Loucy (cell line): ENCODE data around the gene HOMER1.

Source experiments
- H2AFZ ChIP-seq: fragments of 200-600 bp; sonication (generic); 2 replicates; pipeline ENCODE4 v1.6.0; 2016; ENCODE audit warnings: antibody characterized with exemption, mild to moderate bottlenecking, low read length, moderate library complexity
- H3F3A ChIP-seq: fragments of 200-600 bp; 2 replicates; pipeline ENCODE4 v1.6.0; 2016; ENCODE audit warnings: antibody characterized with exemption, low read depth, mild to moderate bottlenecking
- H3K27me3 ChIP-seq: fragments of 200-600 bp; sonication (generic); 2 replicates; pipeline ENCODE4 v1.6.1; 2014; ENCODE audit warnings: low read length, mild to moderate bottlenecking; ENCODE audit not compliant: insufficient read depth, poor library complexity, severe bottlenecking
- H3K36me3 ChIP-seq: fragments of 200-600 bp; sonication (generic); 2 replicates; pipeline ENCODE4 v1.6.1; 2016; ENCODE audit warnings: low read length; ENCODE audit not compliant: insufficient read depth
- H3K4me1 ChIP-seq: fragments of 200-600 bp; sonication (generic); 2 replicates; pipeline ENCODE4 v1.5.1; 2014; ENCODE audit warnings: low read length, mild to moderate bottlenecking; ENCODE audit not compliant: insufficient read depth, poor library complexity, severe bottlenecking
- H3K4me2 ChIP-seq: fragments of 200-600 bp; sonication (generic); 2 replicates; pipeline ENCODE4 v1.6.0; 2014; ENCODE audit warnings: antibody characterized with exemption, low read length, low read depth, mild to moderate bottlenecking; ENCODE audit not compliant: poor library complexity, severe bottlenecking
- H3K4me3 ChIP-seq: fragments of 200-600 bp; sonication (generic); 2 replicates; pipeline ENCODE4 v1.5.1; 2014; ENCODE audit warnings: low read length, mild to moderate bottlenecking, mixed read lengths; ENCODE audit not compliant: poor library complexity, severe bottlenecking
- H3K79me2 ChIP-seq: fragments of 200-600 bp; sonication (generic); 2 replicates; pipeline ENCODE4 v1.6.1; 2014; ENCODE audit warnings: low read length; ENCODE audit not compliant: insufficient read depth
- H3K9ac ChIP-seq: fragments of 200-600 bp; sonication (generic); 2 replicates; pipeline ENCODE4 v1.6.0; 2014; ENCODE audit warnings: mild to moderate bottlenecking, low read depth, low read length, moderate library complexity; ENCODE audit not compliant: poor library complexity, severe bottlenecking
- H3K9me2 ChIP-seq: fragments of 200-600 bp; sonication (generic); replicated peaks from 2 replicates; pipeline ENCODE4 v1.6.1; 2016; ENCODE audit warnings: low read depth, low read length, mixed read lengths
- H3K9me3 ChIP-seq: fragments of 200-600 bp; sonication (generic); 2 replicates; pipeline ENCODE4 v1.6.1; 2014; ENCODE audit warnings: mild to moderate bottlenecking, antibody characterized with exemption, low read length, low read depth; ENCODE audit not compliant: insufficient read depth
- H4K20me1 ChIP-seq: fragments of 200-600 bp; sonication (generic); 2 replicates; pipeline ENCODE4 v1.6.0; 2014; ENCODE audit warnings: antibody characterized with exemption, low read length, mild to moderate bottlenecking; ENCODE audit not compliant: insufficient read depth, poor library complexity, severe bottlenecking
- EZH2phosphoT487 ChIP-seq: fragments of 200-600 bp; IDR thresholded peaks from 2 replicates; pipeline ENCODE4 v1.6.1; 2018; ENCODE audit warnings: antibody characterized with exemption, mild to moderate bottlenecking, moderate library complexity, borderline replicate concordance
- TF ChIP-seq, protein P1 (sequence below): fragments of 200-600 bp; sonication (generic); conservative IDR thresholded peaks from 2 replicates; pipeline ENCODE4 v1.5.1; 2014; ENCODE audit warnings: mild to moderate bottlenecking, antibody characterized with exemption, low read length

The HOMER1 gene

DNA sequence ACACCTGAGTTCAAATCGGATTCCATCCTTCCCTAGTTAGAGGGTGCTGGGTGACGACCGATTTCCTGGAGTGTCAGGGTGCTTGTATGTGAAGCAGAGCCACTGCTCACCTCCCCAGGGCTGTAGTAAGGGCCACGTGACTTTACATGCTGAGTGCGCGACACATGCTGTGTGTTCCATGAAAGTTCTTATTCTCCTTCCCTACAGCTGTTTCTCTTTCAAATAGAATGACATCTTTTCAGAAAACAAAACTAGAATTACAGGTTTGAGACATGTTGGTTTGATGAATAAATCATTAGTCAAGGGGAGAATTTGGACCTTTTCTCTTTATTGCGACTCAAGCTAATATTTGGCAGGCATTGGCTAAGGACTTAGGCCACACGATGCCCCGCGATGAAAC, 164.9 kb downstream of the HOMER1 start:
- TF ChIP-seq, protein P1, sequence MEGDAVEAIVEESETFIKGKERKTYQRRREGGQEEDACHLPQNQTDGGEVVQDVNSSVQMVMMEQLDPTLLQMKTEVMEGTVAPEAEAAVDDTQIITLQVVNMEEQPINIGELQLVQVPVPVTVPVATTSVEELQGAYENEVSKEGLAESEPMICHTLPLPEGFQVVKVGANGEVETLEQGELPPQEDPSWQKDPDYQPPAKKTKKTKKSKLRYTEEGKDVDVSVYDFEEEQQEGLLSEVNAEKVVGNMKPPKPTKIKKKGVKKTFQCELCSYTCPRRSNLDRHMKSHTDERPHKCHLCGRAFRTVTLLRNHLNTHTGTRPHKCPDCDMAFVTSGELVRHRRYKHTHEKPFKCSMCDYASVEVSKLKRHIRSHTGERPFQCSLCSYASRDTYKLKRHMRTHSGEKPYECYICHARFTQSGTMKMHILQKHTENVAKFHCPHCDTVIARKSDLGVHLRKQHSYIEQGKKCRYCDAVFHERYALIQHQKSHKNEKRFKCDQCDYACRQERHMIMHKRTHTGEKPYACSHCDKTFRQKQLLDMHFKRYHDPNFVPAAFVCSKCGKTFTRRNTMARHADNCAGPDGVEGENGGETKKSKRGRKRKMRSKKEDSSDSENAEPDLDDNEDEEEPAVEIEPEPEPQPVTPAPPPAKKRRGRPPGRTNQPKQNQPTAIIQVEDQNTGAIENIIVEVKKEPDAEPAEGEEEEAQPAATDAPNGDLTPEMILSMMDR, result no peak
- TF ChIP-seq EZH2phosphoT487, result no peak

DNA sequence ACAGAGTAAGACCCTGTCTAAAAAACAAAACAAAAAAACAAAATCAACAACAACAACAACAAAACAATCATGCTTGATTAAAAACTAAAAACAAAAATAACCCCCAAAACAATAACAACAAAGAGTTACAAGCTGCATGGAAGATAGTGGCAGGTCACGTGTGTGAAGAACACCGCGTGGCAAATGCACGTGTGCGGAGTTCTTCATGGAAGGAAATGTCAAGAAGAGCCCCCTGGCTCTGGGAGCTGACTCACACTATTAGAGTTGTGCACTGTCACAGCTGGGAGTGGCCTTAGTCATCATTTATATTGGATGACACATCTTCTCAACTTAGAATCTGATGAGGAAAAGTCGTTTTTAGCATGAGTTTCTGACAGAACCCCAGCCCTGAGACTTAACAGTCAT, 167.5 kb downstream of the HOMER1 start:
- Histone ChIP-seq H3K9me2 (no peaks in the 10 kb centered on the region), H3K27me3 (no peaks in the 10 kb centered on the region), H2AFZ (no peak overlapping the region), H4K20me1 (no peaks in the 10 kb centered on the region), H3K36me3 (no peaks in the 10 kb centered on the region), H3K9me3 (no peaks in the 10 kb centered on the region), H3K4me1 (no peaks in the 10 kb centered on the region), H3K79me2 (no peaks in the 10 kb centered on the region), H3K9ac (no peak overlapping the region), H3F3A (no peaks in the 10 kb centered on the region), H3K4me2 (no peak overlapping the region), H3K4me3 (no peak overlapping the region)
- TF ChIP-seq, protein P1, result no peak
- no peak for TF ChIP-seq EZH2phosphoT487

More for the DNA sequence above, 164.9 kb downstream of the HOMER1 start:
- Histone ChIP-seq H2AFZ (no peak overlapping the region), H3K9me3 (no peaks in the 10 kb centered on the region), H3K9me2 (no peaks in the 10 kb centered on the region), H3K27me3 (no peaks in the 10 kb centered on the region), H3K4me2 (no peak overlapping the region), H4K20me1 (no peaks in the 10 kb centered on the region), H3K79me2 (no peaks in the 10 kb centered on the region), H3F3A (no peaks in the 10 kb centered on the region), H3K36me3 (no peaks in the 10 kb centered on the region), H3K4me1 (no peaks in the 10 kb centered on the region), H3K4me3 (no peak overlapping the region), H3K9ac (no peak overlapping the region)

DNA sequence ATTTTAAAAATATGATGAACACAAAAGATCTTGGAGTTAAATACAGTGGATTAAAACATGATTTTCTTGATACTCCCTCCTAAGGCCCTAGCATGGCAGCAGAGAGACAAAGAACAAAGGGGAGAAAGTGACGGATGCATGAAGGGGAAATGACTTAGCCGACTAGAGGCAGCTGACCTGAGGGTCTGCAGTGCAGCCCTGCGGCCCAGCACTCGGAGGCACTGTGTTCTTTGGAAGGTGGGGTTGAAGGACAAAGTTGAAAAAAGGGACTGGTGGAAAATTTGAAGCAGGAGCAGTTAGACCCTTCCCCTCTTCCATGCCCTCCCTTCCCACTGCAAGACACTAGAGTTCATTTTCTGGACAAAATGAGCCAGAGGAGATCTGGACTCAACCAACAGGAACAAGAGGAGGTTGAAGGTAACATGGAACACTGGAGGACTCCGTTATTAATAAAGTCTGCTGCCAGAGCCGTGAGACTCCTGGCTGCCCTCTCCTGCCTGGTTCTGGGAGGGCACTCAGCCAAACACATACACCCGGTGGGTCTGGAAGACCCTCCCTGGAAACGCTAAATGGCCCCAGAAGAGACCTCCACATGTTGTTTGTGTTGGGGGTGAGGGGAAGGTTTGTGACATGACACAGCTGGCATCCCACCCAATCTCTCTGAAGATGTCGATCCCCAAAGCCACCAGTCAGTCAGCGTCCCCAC, 179.9 kb downstream of the HOMER1 start:
- Histone ChIP-seq H3K79me2 (no peaks in the 10 kb centered on the region), H2AFZ (no peak overlapping the region), H3K9me3 (no peaks in the 10 kb centered on the region), H4K20me1 (no peaks in the 10 kb centered on the region), H3K9me2 (no peaks in the 10 kb centered on the region), H3K4me3 (no peak overlapping the region), H3K4me1 (no peaks in the 10 kb centered on the region), H3K36me3 (no peaks in the 10 kb centered on the region), H3K27me3 (no peaks in the 10 kb centered on the region), H3F3A (no peaks in the 10 kb centered on the region), H3K4me2 (no peak overlapping the region), H3K9ac (no peak overlapping the region)
- no peak for TF ChIP-seq EZH2phosphoT487
- TF ChIP-seq, protein P1, result peak; percentile 37
